Measurements from ENCODE around the gene ZNF274. TPM values are rescaled to one million over a fixed set of nuclear protein-coding genes. Genes with fewer than 3 reads are reported as not detected.

The ZNF274 gene
- total and polyA plus RNA-seq, 10 of the 15 experiments (the other 5 are each of a cell fraction or from before 2014, with no cell fraction given) = 2.7 to 17.6 (median 14.3) TPM

DNA sequence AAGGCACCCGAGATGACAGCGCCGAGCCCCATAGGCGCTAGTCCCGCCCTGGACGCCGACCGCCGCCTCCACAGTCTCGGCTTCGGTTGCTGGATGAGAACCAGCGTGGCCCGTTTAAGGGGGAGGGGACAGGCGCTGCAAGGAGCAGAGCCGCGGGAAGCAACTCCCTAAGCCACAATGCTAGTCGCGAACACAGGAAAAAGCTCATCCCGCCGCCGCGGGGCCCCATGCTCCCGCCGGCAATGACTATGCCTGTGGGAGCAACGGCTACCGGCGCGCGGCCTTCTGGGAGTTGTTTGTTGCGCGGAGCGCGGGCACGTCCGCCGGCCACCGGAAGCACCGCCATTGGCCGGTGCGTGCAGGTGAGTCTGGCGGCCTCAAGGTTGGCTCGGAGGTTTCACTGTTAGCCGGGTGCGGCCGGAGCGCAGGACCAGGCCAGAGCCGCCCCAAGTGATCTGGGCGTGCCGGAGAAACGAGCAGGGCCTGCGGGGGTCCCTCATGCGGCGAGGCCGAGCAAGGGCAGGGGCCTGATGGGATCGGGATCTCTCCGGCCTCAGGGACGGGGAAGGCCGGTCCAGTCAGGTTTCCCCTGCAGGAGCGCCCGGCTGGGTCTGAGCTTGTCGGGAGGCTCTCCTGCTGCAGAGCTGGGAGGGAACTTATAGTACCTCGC lies 45.9 kb downstream of the ZNF274 start, which contains the start of gene ZNF544 (continued):
- TF ChIP-seq TBL1XR1 (IDR thresholded peaks at IDR 0.05; ENCODE audit: low read depth, low read length) (0 out of 2 replicates have a peak, but pooled peaks have one; percentile 19), ZNF217 (IDR thresholded peaks at IDR 0.05) (no peak), POLR2AphosphoS5 (IDR thresholded peaks at IDR 0.05; ENCODE audit: low read length) (peak; percentile 78), SIN3A (IDR thresholded peaks at IDR 0.05; ENCODE audit: low read depth, low read length) (peak; percentile 42; the same call in 1 of the 2 replicates), CBX5 (IDR thresholded peaks at IDR 0.05; ENCODE audit: low read depth) (peak; percentile 87; the same call in 1 of the 2 replicates), PML (IDR thresholded peaks at IDR 0.05; ENCODE audit: low read length) (peak; percentile 63; the same call in 1 of the 2 replicates), BACH1 (IDR thresholded peaks at IDR 0.05; ENCODE audit: borderline replicate concordance) (0 out of 2 replicates have a peak, but pooled peaks have one; percentile 57), CBX3 (IDR thresholded peaks at IDR 0.05; ENCODE audit: borderline replicate concordance, low read depth) (no peak), ELK1 (IDR thresholded peaks at IDR 0.05; ENCODE audit: low read depth, low read length) (peak; percentile 58; the same call in 1 of the 2 replicates), HCFC1 (IDR thresholded peaks at IDR 0.05; ENCODE audit: low read length) (peak; percentile 53; the same call in 1 of the 2 replicates), NBN (IDR thresholded peaks at IDR 0.05) (peak; percentile 56; the same call in 1 of the 2 replicates), TAF1 (IDR thresholded peaks at IDR 0.05; ENCODE audit: borderline replicate concordance, low read depth, low read length) (peak; percentile 86), IKZF1 (conservative IDR thresholded peaks at IDR 0.05) (peak; percentile 92), MAX (IDR thresholded peaks at IDR 0.05; ENCODE audit: low read depth, low read length) (peak; percentile 67), ATF3 (IDR thresholded peaks at IDR 0.05; ENCODE audit: borderline replicate concordance, extremely low read depth, low read depth, low read length) (no peak)
- TF ChIP-seq, protein P1, sequence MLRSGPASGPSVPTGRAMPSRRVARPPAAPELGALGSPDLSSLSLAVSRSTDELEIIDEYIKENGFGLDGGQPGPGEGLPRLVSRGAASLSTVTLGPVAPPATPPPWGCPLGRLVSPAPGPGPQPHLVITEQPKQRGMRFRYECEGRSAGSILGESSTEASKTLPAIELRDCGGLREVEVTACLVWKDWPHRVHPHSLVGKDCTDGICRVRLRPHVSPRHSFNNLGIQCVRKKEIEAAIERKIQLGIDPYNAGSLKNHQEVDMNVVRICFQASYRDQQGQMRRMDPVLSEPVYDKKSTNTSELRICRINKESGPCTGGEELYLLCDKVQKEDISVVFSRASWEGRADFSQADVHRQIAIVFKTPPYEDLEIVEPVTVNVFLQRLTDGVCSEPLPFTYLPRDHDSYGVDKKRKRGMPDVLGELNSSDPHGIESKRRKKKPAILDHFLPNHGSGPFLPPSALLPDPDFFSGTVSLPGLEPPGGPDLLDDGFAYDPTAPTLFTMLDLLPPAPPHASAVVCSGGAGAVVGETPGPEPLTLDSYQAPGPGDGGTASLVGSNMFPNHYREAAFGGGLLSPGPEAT (IDR thresholded peaks at IDR 0.05; ENCODE audit: low read depth) = peak; percentile 70; the same call in 1 of the 2 replicates
